ENCODE measurements around the gene PLCL1.

Gene PLCL1

GRCh38 chr2:197857476-197858107 lies 53.2 kb downstream of the PLCL1 start:
- H3K4me3 ChIP-seq (IDR thresholded peaks at IDR 0.05; ENCODE audit: insufficient read depth, low read depth, low read length) = no peak overlapping the region
- H2AFZ ChIP-seq (ENCODE audit: low read depth) = no peak overlapping the region
- H3K79me2 ChIP-seq (ENCODE audit: insufficient read depth, low read depth) = no peaks in the 10 kb centered on the region
- H3K36me3 ChIP-seq (ENCODE audit: insufficient read depth) = no peaks in the 10 kb centered on the region; the same call in 1 of the 2 replicates
- H4K20me1 ChIP-seq (ENCODE audit: insufficient read depth) = no peaks in the 10 kb centered on the region
- no peak overlapping the region for H3K4me2 ChIP-seq
- no peaks in the 10 kb centered on the region for H3K27me3 ChIP-seq (ENCODE audit: insufficient read depth, low read depth)
- H3K9ac ChIP-seq = no peak overlapping the region
- H3K27ac ChIP-seq = no peak overlapping the region
- TF ChIP-seq CTCF (conservative IDR thresholded peaks at IDR 0.05; ENCODE audit: low read depth, low read length) = no peak
- H3K4me1 ChIP-seq (ENCODE audit: low read depth, poor library complexity, severe bottlenecking) = peaks cover 8% of the 10 kb centered on the region

- Histone ChIP-seq H2AFZ (ENCODE audit: low read depth) (no peak overlapping the region), H3K36me3 (ENCODE audit: insufficient read depth) (no peaks in the 10 kb centered on the region; the same call in 1 of the 2 replicates), H3K4me3 (IDR thresholded peaks at IDR 0.05; ENCODE audit: insufficient read depth, low read depth, low read length) (no peak overlapping the region), H3K9ac (no peak overlapping the region), H3K79me2 (ENCODE audit: insufficient read depth, low read depth) (no peaks in the 10 kb centered on the region), H3K27me3 (ENCODE audit: insufficient read depth, low read depth) (no peaks in the 10 kb centered on the region), H3K27ac (no peak overlapping the region), H3K4me1 (ENCODE audit: low read depth, poor library complexity, severe bottlenecking) (no peaks in the 10 kb centered on the region), H3K4me2 (no peak overlapping the region), H4K20me1 (ENCODE audit: insufficient read depth) (no peaks in the 10 kb centered on the region)
- TF ChIP-seq CTCF (conservative IDR thresholded peaks at IDR 0.05; ENCODE audit: low read depth, low read length) = no peak
These were observed 54.3 kb downstream of the PLCL1 start for GRCh38 chr2:197858607-197859140.

- Histone ChIP-seq H4K20me1 (ENCODE audit: insufficient read depth) (no peaks in the 10 kb centered on the region), H3K79me2 (ENCODE audit: insufficient read depth, low read depth) (no peaks in the 10 kb centered on the region), H3K4me2 (no peak overlapping the region), H3K27me3 (ENCODE audit: insufficient read depth, low read depth) (no peaks in the 10 kb centered on the region), H3K36me3 (ENCODE audit: insufficient read depth) (no peaks in the 10 kb centered on the region; the same call in 1 of the 2 replicates), H3K4me3 (IDR thresholded peaks at IDR 0.05; ENCODE audit: insufficient read depth, low read depth, low read length) (no peak overlapping the region), H3K9ac (no peak overlapping the region), H3K27ac (no peak overlapping the region), H2AFZ (ENCODE audit: low read depth) (no peak overlapping the region), H3K4me1 (ENCODE audit: low read depth, poor library complexity, severe bottlenecking) (no peaks in the 10 kb centered on the region)
- TF ChIP-seq CTCF (conservative IDR thresholded peaks at IDR 0.05; ENCODE audit: low read depth, low read length) = no peak
These were observed 58.0 kb downstream of the PLCL1 start for GRCh38 chr2:197862246-197862955.

GRCh38 chr2:197863744-197864143 lies 59.4 kb downstream of the PLCL1 start:
- Histone ChIP-seq H2AFZ (ENCODE audit: low read depth) (no peak overlapping the region), H3K4me3 (IDR thresholded peaks at IDR 0.05; ENCODE audit: insufficient read depth, low read depth, low read length) (no peak overlapping the region), H3K36me3 (ENCODE audit: insufficient read depth) (no peaks in the 10 kb centered on the region; the same call in 1 of the 2 replicates), H3K79me2 (ENCODE audit: insufficient read depth, low read depth) (no peaks in the 10 kb centered on the region), H3K27ac (no peak overlapping the region), H3K4me1 (ENCODE audit: low read depth, poor library complexity, severe bottlenecking) (no peaks in the 10 kb centered on the region), H3K27me3 (ENCODE audit: insufficient read depth, low read depth) (no peaks in the 10 kb centered on the region), H4K20me1 (ENCODE audit: insufficient read depth) (no peaks in the 10 kb centered on the region), H3K9ac (no peak overlapping the region), H3K4me2 (no peak overlapping the region)
- no peak for TF ChIP-seq CTCF (conservative IDR thresholded peaks at IDR 0.05; ENCODE audit: low read depth, low read length)

Measured in KMS-11 (cell line).